Endothelial cell (in vitro differentiated cells): ENCODE data around the gene ZNF536. TPM values are rescaled to one million over a fixed set of nuclear protein-coding genes. Genes with fewer than 3 reads are reported as not detected.
"Not testable (repeated sequence)": the region's sequence is repeated elsewhere in the genome, so short reads cannot be mapped to it uniquely, and the experiment has no call there.

Experiments used
- DNase-seq: peaks from one replicate; pipeline ENCODE4 v3.0.0; 2021; ENCODE audit warnings: low spot score
- H3K27ac Mint-ChIP-seq: one replicate; pipeline ENCODE4 v1.8.0; 2021; ENCODE audit warnings: mixed read lengths, inconsistent platforms; ENCODE audit not compliant: unreplicated experiment
- H3K27me3 Mint-ChIP-seq: one replicate; pipeline ENCODE4 v1.8.0; 2021; ENCODE audit warnings: mild to moderate bottlenecking, moderate library complexity, mixed read lengths, inconsistent platforms; ENCODE audit not compliant: unreplicated experiment
- H3K36me3 Mint-ChIP-seq: one replicate; pipeline ENCODE4 v1.8.0; 2021; ENCODE audit warnings: mild to moderate bottlenecking, low read depth, mixed read lengths, inconsistent platforms; ENCODE audit not compliant: unreplicated experiment
- H3K4me1 Mint-ChIP-seq: one replicate; pipeline ENCODE4 v1.8.0; 2021; ENCODE audit warnings: mild to moderate bottlenecking, mixed read lengths, inconsistent platforms; ENCODE audit not compliant: unreplicated experiment
- H3K4me3 Mint-ChIP-seq: one replicate; pipeline ENCODE4 v1.8.0; 2021; ENCODE audit warnings: mild to moderate bottlenecking, mixed read lengths, inconsistent platforms; ENCODE audit not compliant: unreplicated experiment
- H3K9me3 Mint-ChIP-seq: one replicate; pipeline ENCODE4 v1.8.0; 2021; ENCODE audit warnings: mixed read lengths, inconsistent platforms; ENCODE audit not compliant: unreplicated experiment
- total RNA-seq: library from RNA; stranded (reverse); fragmentation: NEBNext Ultra II Directional; extraction: Animal tissue kit (Norgen Biotek cat#: 25700); gene quantifications from one replicate; pipeline ENCODE4 v1.2.1, GENCODE V29; 2021; ENCODE audit not compliant: unreplicated experiment
- TF ChIP-seq, protein P1 (sequence below): fragments of 200-600 bp; sonication (generic); IDR thresholded peaks from one replicate; pipeline ENCODE4 v1.5.0; 2021; ENCODE audit warnings: antibody characterized with exemption; ENCODE audit not compliant: unreplicated experiment

ZNF536 gene
- total RNA-seq, 1 donor from 2014 or later = 0.33 TPM

DNA sequence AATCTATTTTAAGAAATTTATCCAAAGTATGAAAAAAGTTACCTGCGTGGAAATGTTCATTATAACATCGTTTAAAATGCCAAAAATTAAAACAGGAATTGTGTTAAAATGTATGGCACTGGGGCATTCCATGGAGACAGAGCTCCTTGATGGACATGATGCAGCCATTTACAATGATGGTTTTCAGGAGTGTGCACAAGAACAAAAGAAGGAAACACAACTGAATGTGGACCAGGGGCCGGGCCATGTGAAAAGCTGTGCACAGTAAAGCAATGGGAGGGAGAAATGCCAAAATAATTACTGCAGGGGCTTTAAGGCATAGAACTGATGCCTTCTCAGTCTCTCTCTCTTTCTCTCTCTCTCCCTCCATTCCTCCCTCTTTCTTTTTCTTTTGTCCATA, 115.0 kb downstream of the ZNF536 start:
- Mint-ChIP-seq H3K27ac (no peak overlapping the region), H3K4me1 (peaks cover 13% of the 10 kb centered on the region), H3K4me3 (no peak overlapping the region), H3K27me3 (peaks cover 1% of the 10 kb centered on the region), H3K36me3 (no peaks in the 10 kb centered on the region), H3K9me3 (no peaks in the 10 kb centered on the region)
- TF ChIP-seq, protein P1, sequence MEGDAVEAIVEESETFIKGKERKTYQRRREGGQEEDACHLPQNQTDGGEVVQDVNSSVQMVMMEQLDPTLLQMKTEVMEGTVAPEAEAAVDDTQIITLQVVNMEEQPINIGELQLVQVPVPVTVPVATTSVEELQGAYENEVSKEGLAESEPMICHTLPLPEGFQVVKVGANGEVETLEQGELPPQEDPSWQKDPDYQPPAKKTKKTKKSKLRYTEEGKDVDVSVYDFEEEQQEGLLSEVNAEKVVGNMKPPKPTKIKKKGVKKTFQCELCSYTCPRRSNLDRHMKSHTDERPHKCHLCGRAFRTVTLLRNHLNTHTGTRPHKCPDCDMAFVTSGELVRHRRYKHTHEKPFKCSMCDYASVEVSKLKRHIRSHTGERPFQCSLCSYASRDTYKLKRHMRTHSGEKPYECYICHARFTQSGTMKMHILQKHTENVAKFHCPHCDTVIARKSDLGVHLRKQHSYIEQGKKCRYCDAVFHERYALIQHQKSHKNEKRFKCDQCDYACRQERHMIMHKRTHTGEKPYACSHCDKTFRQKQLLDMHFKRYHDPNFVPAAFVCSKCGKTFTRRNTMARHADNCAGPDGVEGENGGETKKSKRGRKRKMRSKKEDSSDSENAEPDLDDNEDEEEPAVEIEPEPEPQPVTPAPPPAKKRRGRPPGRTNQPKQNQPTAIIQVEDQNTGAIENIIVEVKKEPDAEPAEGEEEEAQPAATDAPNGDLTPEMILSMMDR = no peak
- no peak for DNase-seq

DNA sequence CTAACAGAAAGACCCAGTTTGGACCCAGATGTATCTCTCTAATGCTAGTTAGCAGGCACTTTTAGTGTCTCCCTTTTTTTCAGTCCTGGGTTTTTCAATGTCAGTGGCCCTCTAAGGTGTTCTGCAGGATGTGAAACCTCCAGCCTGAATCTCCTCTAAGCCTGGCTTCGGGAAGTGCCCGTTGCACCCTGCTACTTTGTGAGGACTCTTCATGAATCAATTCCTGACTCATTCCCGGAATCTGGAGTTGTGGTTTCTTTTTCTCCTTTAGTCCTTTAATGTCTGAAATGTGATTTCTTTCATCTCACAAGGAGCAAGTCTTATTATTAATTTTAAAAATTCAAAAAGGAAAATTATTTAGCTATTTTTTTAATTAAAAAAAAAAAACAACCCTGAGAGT, 116.0 kb downstream of the ZNF536 start:
- no peak for DNase-seq
- H3K36me3 Mint-ChIP-seq = no peaks in the 10 kb centered on the region
- peaks cover 1% of the 10 kb centered on the region for H3K27me3 Mint-ChIP-seq
- H3K27ac Mint-ChIP-seq = no peak overlapping the region
- no peak overlapping the region for H3K4me3 Mint-ChIP-seq
- H3K9me3 Mint-ChIP-seq = no peaks in the 10 kb centered on the region
- peaks cover 13% of the 10 kb centered on the region for H3K4me1 Mint-ChIP-seq
- TF ChIP-seq, protein P1 = no peak

DNA sequence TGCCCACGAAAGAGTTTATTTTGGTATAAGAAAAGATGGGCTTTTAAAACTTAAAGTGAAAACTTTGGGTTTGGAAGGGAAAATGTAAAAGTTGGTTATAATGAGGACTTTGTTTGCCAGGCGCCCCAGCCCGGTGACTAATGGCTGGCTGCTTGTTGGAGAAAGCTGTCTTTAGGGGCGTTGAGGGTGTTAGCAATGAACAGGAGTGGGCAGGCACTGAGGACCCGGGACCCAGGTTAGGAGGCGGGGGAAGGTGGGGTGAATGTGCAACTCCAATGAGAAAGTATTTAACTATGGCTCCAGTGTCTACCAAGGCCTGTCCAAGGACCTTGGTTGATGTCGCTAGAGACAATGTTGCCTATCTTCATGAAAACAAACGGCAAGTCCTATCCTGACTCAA, 118.6 kb downstream of the ZNF536 start:
- Mint-ChIP-seq H3K27me3 (peaks cover 2% of the 10 kb centered on the region), H3K36me3 (no peaks in the 10 kb centered on the region), H3K27ac (no peak overlapping the region), H3K4me3 (no peak overlapping the region), H3K9me3 (no peaks in the 10 kb centered on the region), H3K4me1 (peaks cover 13% of the 10 kb centered on the region)
- TF ChIP-seq, protein P1 = no peak
- DNase-seq = no peak

DNA sequence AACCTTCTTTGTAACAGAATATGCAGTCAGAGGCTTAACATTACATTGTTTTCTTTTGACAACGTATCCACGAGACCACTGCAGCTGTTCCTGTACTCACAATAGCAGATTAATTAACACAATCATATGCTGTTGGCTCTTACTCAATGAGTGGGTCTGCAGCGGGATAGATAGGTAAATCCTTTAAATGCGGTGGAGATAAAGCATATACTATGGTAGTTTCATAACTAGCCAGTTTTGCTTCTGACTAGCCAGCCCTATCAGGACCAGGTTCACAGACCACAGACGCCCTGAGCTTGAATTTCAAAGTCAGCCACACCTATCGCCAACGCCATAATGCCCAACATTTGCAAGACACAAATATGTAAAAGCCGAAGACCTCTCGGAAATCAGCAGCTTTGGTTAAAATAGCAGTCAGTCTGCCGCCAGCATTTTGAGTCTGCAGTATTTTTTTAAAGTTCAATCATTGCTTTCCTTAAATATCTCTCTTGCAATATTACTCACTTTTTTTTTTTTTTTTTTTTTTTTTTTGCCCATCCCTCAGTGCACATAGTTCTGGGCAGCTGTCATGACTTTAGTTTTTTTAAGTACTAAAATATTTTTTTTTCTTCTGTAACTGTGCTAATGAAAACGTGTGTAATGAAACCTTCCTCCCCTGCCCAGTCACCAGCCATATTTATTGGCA, 120.5 kb downstream of the ZNF536 start:
- no peak overlapping the region for H3K27ac Mint-ChIP-seq
- peaks cover 7% of the 10 kb centered on the region for H3K4me1 Mint-ChIP-seq
- TF ChIP-seq, protein P1 = no peak
- peaks cover 2% of the 10 kb centered on the region for H3K27me3 Mint-ChIP-seq
- H3K4me3 Mint-ChIP-seq = no peak overlapping the region
- DNase-seq = no peak
- no peaks in the 10 kb centered on the region for H3K36me3 Mint-ChIP-seq
- no peaks in the 10 kb centered on the region for H3K9me3 Mint-ChIP-seq

DNA sequence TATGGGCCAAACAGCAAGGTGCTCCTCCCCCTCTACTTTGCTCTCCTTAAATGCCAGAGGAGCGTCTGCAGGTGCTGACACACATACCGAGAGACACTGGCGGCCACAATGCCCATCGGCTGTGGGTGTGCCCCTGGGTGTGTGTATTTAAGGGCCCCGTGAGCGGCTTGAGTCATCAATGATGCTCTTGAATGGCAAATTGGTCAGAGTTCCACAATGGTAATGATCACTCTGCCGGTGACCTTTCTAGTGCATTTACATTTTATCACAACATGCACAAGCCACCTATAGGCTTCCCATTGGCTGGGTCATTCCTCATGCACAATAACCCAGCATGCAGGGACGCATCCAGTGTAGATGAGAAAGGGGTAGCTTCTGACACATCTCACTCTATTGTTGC, 124.8 kb downstream of the ZNF536 start:
- TF ChIP-seq, protein P1 = no peak
- H3K36me3 Mint-ChIP-seq = no peaks in the 10 kb centered on the region
- no peaks in the 10 kb centered on the region for H3K9me3 Mint-ChIP-seq
- no peaks in the 10 kb centered on the region for H3K4me1 Mint-ChIP-seq
- H3K27ac Mint-ChIP-seq = no peak overlapping the region
- H3K4me3 Mint-ChIP-seq = no peak overlapping the region
- peaks cover 2% of the 10 kb centered on the region for H3K27me3 Mint-ChIP-seq
- no peak for DNase-seq

DNA sequence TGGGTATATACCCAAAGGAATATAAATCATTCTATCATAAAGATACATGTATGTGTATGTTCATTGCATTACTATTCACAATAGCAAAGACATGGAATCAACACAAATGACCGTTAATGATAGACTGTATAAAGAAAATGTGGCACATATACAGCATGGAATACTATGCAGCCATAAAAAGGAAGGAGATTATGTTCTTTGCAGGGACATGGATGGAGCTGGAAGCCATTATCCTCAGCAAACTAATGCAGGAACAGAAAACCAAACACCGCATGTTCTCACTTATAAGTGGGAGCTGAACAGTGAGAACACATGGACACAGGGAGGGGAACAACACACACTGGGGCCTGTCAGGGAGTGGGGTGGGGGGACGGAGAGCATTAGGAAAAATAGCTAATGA, 125.9 kb downstream of the ZNF536 start:
- H3K9me3 Mint-ChIP-seq, H3K4me1 Mint-ChIP-seq, H3K4me3 Mint-ChIP-seq, DNase-seq, H3K36me3 Mint-ChIP-seq, H3K27ac Mint-ChIP-seq, H3K27me3 Mint-ChIP-seq: not testable (repeated sequence)
